Right cardiac atrium (tissue), 5 donors: ENCODE data around the gene NEU2. TPM values are rescaled to one million over a fixed set of nuclear protein-coding genes. Genes with fewer than 3 reads are reported as not detected.
"Not testable (repeated sequence)": the region's sequence is repeated elsewhere in the genome, so short reads cannot be mapped to it uniquely, and the experiment has no call there.

Source experiments
- ATAC-seq, 2 donors: fragments of 200-7000 bp; cut with Tn5 transposase; one replicate each; pipeline versions ENCODE4 v1.8.0 to v1.9.1; 2020; ENCODE audit warnings: moderate library complexity in 2 of 2, mild to moderate bottlenecking in 1 of 2
- DNase-seq, 3 donors: peaks; one replicate each; pipeline ENCODE4 v3.0.0-alpha.2; 2020
- H3K27ac ChIP-seq: one replicate; pipeline ENCODE4 v1.5.1; 2013; ENCODE audit warnings: mild to moderate bottlenecking, low read length, control low read depth, moderate library complexity
- H3K27me3 ChIP-seq: one replicate; pipeline ENCODE4 v1.6.1; 2013; ENCODE audit not compliant: control insufficient read depth, insufficient read depth
- H3K4me1 ChIP-seq: one replicate; pipeline ENCODE4 v1.6.1; 2013; ENCODE audit warnings: low read length; ENCODE audit not compliant: control insufficient read depth, insufficient read depth
- H3K4me3 ChIP-seq: one replicate; pipeline ENCODE4 v1.5.1; 2013; ENCODE audit warnings: low read length, control low read depth
- H3K9me3 ChIP-seq: one replicate; pipeline ENCODE4 v1.6.1; 2013; ENCODE audit warnings: low read length; ENCODE audit not compliant: control insufficient read depth
- WGBS: extraction: QIAGEN DNeasy Blood & Tissue Kit; methylation state at CpG from one replicate; pipeline ENCODE4 v1.1.7; 2013; 5-methylcytosine and 5-hydroxymethylcytosine counted together
- intact Hi-C, 4 donors: fragments of 100-400 bp; cut with DNase I; formaldehyde crosslinking; loops; one replicate each; pipeline versions ENCODE4 v1.11.0 to v1.14.0; 2022 to 2023
- polyA plus RNA-seq: library from polyadenylated mRNA; stranded (reverse); fragments of 200-250 nt; gene quantifications from one replicate; pipeline ENCODE4 v1.2.3, GENCODE V29; 2013
- total RNA-seq, 4 donors: library from RNA; stranded (reverse); fragmentation: NEBNext Ultra II Directional; extraction: Animal tissue kit (Norgen Biotek cat#: 25700); gene quantifications; one replicate each; pipeline ENCODE4 v1.2.1, GENCODE V29; 2021
- donor health status: healthy with polysubstance abuse.
- donor health status: DM: no; HTN: yes; CAD: no.
- donor health status: DM: no; HTN: no; CAD: no.
- donor health status: DM: no; HTN: yes; CAD: no; lungs with severe emphysema.
- donor health status: DM: yes; HTN: yes; CAD: no.

The NEU2 gene
- total and polyA plus RNA-seq, 5 donors = not detected

DNA sequence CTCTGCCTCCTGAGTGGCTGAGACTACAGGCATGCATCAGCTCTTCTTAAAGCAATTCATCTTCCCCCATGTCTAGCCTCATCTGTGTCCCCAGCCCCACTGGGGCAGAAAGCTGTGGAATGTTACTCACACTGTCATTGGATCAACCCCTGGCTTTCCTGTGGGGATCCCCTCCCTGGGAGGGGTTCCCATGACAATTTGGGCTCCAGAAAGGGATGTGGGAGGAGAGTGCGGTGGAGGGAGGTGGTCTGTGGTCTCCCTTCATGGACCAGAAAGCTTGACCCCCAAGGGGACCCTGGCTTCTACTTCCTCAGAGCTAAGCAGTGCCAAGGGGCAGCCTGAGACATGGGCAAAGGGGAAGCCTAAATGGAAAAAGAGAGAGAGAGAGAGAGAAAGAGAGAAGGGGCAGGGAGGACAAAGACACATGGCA, 20.8 kb upstream of the NEU2 start:
- H3K9me3 ChIP-seq = no peaks in the 10 kb centered on the region
- 82% methylated on average over 1 of the region's 1 CpG for WGBS
- intact Hi-C loops = no loop called here
- no peak for DNase-seq
- H3K4me3 ChIP-seq = no peak overlapping the region
- no peak overlapping the region for H3K27ac ChIP-seq
- H3K4me1 ChIP-seq = no peaks in the 10 kb centered on the region
- ATAC-seq = no peak
- no peaks in the 10 kb centered on the region for H3K27me3 ChIP-seq

- 57% methylated on average over 12 of the region's 12 CpGs for WGBS
- H3K9me3 ChIP-seq = no peaks in the 10 kb centered on the region
- peak; percentile 58 to 61 for ATAC-seq
- DNase-seq = no peak
- H3K27ac ChIP-seq = no peak overlapping the region
- intact Hi-C loops = no loop called here
- H3K4me1 ChIP-seq = no peaks in the 10 kb centered on the region
- no peak overlapping the region for H3K4me3 ChIP-seq
- H3K27me3 ChIP-seq = no peaks in the 10 kb centered on the region
Measured at GRCh38 chr2:233012301-233012971, 20.0 kb upstream of the NEU2 start.

GRCh38 chr2:233013027-233013461, 19.4 kb upstream of the NEU2 start, which contains the start of gene NGEF:
Gene NGEF (minus strand): TSS chr2:233013256. CDS start chr2:232974890, 38,366 bp downstream.
- DNase-seq = no peak
- no peaks in the 10 kb centered on the region for H3K9me3 ChIP-seq
- H3K27me3 ChIP-seq = no peaks in the 10 kb centered on the region
- 89% methylated on average over 12 of the region's 12 CpGs for WGBS
- intact Hi-C loops = no loop called here
- no peak within 1 kb of the TSS for H3K4me3 ChIP-seq
- ATAC-seq = peak in 1 of 2 donors; percentile 30
- H3K27ac ChIP-seq = no peak within 1 kb of the TSS
- no peaks in the 10 kb centered on the region for H3K4me1 ChIP-seq

- H3K27ac ChIP-seq = no peak overlapping the region
- DNase-seq (no peak), ATAC-seq (no peak)
- H3K9me3 ChIP-seq = no peaks in the 10 kb centered on the region
- no peak overlapping the region for H3K4me3 ChIP-seq
- 85% methylated on average over 1 of the region's 1 CpG for WGBS
- H3K27me3 ChIP-seq = no peaks in the 10 kb centered on the region
- no peaks in the 10 kb centered on the region for H3K4me1 ChIP-seq
- intact Hi-C loops = no loop called here
Measured at GRCh38 chr2:233013650-233014049, 18.8 kb upstream of the NEU2 start.

DNA sequence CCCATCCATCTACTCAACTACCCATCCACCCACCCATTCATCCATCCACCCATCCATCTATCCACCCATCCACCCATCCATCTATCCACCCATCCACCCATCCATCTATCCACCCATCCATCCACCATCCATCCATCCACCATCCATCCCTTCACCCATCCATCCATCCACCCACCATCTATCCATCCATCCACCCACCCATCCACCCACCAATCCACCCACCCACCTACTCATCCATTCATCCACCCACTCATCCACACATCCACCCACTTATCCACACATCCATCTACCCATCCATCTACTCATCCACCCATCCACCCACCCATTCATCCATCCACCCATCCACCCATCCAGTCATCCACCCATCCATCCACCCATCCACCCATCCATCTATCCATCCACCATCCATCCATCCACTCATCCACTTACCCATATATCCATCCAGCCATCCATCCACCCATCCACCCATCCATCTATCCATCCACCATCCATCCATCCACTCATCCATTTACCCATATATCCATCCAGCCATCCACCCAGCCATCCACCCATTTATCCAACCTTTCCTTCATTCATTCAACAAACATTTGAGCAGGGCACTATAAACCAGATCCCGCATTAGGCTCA, 17.3 kb upstream of the NEU2 start:
- DNase-seq = no peak
- Histone ChIP-seq H3K4me1 (no peaks in the 10 kb centered on the region), H3K27me3 (no peaks in the 10 kb centered on the region), H3K9me3 (no peaks in the 10 kb centered on the region), H3K27ac (no peak overlapping the region), H3K4me3 (no peak overlapping the region)
- intact Hi-C loops = no loop called here
- ATAC-seq = no peak
- WGBS = 90% methylated on average over 1 of the region's 1 CpG

GRCh38 chr2:233017947-233018346, 14.5 kb upstream of the NEU2 start:
- H3K27ac ChIP-seq = no peak overlapping the region
- no peak overlapping the region for H3K4me3 ChIP-seq
- no peaks in the 10 kb centered on the region for H3K27me3 ChIP-seq
- H3K9me3 ChIP-seq = no peaks in the 10 kb centered on the region
- DNase-seq (no peak), ATAC-seq (no peak)
- H3K4me1 ChIP-seq = no peaks in the 10 kb centered on the region
- WGBS = 96% methylated on average over 1 of the region's 1 CpG
- intact Hi-C loops = no loop called here

DNA sequence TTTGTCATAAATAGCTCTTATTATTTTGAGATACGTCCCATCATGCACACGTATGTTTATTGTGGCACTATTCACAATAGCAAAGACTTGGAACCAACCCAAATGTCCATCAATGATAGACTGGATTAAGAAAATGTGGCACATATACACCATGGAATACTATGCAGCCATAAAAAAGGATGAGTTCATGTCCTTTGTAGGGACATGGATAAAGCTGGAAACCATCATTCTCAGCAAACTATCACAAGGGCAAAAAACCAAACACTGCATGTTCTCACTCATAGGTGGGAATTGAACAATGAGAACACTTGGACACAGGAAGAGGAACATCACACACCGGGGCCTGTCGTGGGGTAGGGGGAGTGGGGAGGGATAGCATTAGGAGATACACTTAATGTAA, 12.9 kb upstream of the NEU2 start:
- H3K4me1 ChIP-seq, H3K9me3 ChIP-seq, ATAC-seq, H3K27me3 ChIP-seq, H3K4me3 ChIP-seq, intact Hi-C loops, DNase-seq, H3K27ac ChIP-seq: not testable (repeated sequence)
- WGBS = 92% methylated on average over 4 of the region's 4 CpGs

- WGBS = 83% methylated on average over 2 of the region's 2 CpGs
- ATAC-seq (no peak), DNase-seq (no peak)
- intact Hi-C loops = no loop called here
- Histone ChIP-seq H3K27ac (no peak overlapping the region), H3K27me3 (no peaks in the 10 kb centered on the region), H3K4me3 (no peak overlapping the region), H3K9me3 (no peaks in the 10 kb centered on the region), H3K4me1 (no peaks in the 10 kb centered on the region)
Measured at GRCh38 chr2:233020454-233020853, 12.0 kb upstream of the NEU2 start.

GRCh38 chr2:233021771-233022170, 10.7 kb upstream of the NEU2 start:
- H3K9me3 ChIP-seq = no peaks in the 10 kb centered on the region
- intact Hi-C loops = no loop called here
- H3K27ac ChIP-seq = no peak overlapping the region
- no peak overlapping the region for H3K4me3 ChIP-seq
- WGBS = 62% methylated on average over 8 of the region's 8 CpGs
- H3K4me1 ChIP-seq = no peaks in the 10 kb centered on the region
- DNase-seq (no peak), ATAC-seq (no peak)
- no peaks in the 10 kb centered on the region for H3K27me3 ChIP-seq

- no peak for DNase-seq
- WGBS = 87% methylated on average over 8 of the region's 8 CpGs
- intact Hi-C loops = no loop called here
Measured at GRCh38 chr2:233022561-233022960, 9.9 kb upstream of the NEU2 start.

GRCh38 chr2:233023007-233023760, 9.3 kb upstream of the NEU2 start:
- Histone ChIP-seq H3K4me1 (no peaks in the 10 kb centered on the region), H3K4me3 (no peak overlapping the region), H3K27ac (no peak overlapping the region), H3K27me3 (no peaks in the 10 kb centered on the region), H3K9me3 (no peaks in the 10 kb centered on the region)
- no peak for DNase-seq
- intact Hi-C loops = no loop called here
- no peak for ATAC-seq
- WGBS = 89% methylated on average over 18 of the region's 18 CpGs

More at GRCh38 chr2:233022561-233022960, 9.9 kb upstream of the NEU2 start:
- no peaks in the 10 kb centered on the region for H3K4me1 ChIP-seq
- no peaks in the 10 kb centered on the region for H3K9me3 ChIP-seq
- no peaks in the 10 kb centered on the region for H3K27me3 ChIP-seq
- no peak overlapping the region for H3K27ac ChIP-seq
- no peak for ATAC-seq
- no peak overlapping the region for H3K4me3 ChIP-seq
